CD4-positive, alpha-beta T cell treated with Interleukin-1 beta for 1 hour (primary cell): Measurements from ENCODE around the gene ABCA8.
"Not testable (repeated sequence)": the region's sequence is repeated elsewhere in the genome, so short reads cannot be mapped to it uniquely, and the experiment has no call there.

ENCODE experiments used
- DNase-seq, 2 donors: peaks; one replicate each; pipeline ENCODE4 v3.0.0-alpha.2; 2020 to 2022

Gene ABCA8, protein sequence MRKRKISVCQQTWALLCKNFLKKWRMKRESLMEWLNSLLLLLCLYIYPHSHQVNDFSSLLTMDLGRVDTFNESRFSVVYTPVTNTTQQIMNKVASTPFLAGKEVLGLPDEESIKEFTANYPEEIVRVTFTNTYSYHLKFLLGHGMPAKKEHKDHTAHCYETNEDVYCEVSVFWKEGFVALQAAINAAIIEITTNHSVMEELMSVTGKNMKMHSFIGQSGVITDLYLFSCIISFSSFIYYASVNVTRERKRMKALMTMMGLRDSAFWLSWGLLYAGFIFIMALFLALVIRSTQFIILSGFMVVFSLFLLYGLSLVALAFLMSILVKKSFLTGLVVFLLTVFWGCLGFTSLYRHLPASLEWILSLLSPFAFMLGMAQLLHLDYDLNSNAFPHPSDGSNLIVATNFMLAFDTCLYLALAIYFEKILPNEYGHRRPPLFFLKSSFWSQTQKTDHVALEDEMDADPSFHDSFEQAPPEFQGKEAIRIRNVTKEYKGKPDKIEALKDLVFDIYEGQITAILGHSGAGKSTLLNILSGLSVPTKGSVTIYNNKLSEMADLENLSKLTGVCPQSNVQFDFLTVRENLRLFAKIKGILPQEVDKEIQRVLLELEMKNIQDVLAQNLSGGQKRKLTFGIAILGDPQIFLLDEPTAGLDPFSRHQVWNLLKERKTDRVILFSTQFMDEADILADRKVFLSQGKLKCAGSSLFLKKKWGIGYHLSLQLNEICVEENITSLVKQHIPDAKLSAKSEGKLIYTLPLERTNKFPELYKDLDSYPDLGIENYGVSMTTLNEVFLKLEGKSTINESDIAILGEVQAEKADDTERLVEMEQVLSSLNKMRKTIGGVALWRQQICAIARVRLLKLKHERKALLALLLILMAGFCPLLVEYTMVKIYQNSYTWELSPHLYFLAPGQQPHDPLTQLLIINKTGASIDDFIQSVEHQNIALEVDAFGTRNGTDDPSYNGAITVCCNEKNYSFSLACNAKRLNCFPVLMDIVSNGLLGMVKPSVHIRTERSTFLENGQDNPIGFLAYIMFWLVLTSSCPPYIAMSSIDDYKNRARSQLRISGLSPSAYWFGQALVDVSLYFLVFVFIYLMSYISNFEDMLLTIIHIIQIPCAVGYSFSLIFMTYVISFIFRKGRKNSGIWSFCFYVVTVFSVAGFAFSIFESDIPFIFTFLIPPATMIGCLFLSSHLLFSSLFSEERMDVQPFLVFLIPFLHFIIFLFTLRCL (N-terminal part only)

DNA sequence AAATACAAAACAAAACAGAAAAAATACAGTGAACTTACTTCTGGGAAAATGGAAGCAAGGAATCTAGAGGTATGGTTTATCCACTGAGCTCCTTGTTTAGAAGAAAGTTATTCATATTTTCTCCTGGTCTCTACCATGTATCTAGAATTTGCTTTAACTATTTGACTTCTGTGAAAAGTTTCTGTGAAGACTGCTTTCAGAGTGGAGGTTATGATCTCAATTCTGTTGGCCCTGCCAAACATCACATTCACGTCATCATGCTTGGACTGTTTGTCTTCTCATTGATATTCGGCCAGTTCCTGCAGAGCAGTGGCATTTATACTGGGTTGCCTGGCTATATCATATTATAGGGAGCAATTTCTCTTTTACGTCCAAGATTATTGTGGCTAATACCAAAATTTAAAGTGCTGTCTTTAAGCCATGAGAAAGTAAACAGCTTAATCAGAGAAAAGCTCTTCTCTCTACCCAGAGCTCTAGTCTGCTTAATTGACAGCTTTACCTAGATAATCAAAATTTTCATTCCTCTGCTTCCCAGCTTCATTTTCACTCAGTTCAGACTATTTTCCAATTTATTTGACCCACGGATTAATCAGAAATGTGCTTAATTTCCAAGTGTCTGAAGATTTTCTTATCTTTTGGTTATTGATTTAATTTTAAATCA is at the start of gene ABCA8:
TSS of gene ABCA8 (minus strand) at position 212 of the 661 bp plus-strand sequence. CDS start 13,358 bp downstream, outside the sequence.
- DNase-seq, result no peak

DNA sequence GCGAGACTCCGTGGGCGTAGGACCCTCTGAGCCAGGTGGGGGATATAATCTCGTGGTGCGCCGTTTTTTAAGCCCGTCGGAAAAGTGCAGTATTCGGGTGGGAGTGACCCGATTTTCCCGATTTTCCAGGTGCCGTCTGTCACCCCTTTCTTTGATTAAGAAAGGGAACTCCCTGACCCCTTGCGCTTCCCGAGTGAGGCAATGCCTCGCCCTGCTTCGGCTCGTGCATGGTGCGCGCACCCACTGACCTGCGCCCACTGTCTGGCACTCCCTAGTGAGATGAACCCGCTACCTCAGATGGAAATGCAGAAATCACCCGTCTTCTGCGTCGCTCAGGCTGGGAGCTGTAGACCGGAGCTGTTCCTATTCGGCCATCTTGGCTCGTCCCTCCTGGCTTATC is 49.6 kb upstream of the ABCA8 start:
- not testable (repeated sequence) for DNase-seq

DNA sequence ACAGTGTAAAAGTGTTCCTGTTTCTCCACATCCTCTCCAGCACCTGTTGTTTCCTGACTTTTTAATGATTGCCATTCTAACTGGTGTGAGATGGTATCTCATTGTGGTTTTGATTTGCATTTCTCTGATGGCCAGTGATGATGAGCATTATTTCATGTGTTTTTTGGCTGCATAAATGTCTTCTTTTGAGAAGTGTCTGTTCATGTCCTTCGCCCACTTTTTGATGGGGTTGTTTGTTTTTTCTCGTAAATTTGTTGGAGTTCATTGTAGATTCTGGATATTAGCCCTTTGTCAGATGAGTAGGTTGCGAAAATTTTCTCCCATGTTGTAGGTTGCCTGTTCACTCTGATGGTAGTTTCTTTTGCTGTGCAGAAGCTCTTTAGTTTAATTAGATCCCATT is 44.6 kb upstream of the ABCA8 start:
- not testable (repeated sequence) for DNase-seq

DNA sequence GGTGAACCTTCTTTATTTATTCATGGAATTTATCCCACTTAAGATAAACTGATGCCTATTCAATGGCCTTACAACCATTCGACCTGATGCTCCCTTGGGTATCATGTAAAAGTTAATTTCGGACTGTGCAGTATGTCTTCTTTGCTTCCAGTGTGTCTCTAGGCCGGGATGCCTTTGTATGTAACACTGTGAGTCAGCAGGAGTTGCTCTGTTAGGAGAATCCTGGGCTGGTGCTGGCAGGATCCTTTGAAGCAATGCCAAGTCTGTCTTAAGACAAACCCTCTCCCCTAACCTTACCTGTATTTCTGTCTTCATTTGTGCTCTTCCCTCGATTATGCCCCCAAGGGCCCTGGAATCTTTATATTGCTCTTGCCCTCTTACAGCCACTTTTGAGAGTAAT is 37.9 kb upstream of the ABCA8 start:
- DNase-seq, result no peak

DNA sequence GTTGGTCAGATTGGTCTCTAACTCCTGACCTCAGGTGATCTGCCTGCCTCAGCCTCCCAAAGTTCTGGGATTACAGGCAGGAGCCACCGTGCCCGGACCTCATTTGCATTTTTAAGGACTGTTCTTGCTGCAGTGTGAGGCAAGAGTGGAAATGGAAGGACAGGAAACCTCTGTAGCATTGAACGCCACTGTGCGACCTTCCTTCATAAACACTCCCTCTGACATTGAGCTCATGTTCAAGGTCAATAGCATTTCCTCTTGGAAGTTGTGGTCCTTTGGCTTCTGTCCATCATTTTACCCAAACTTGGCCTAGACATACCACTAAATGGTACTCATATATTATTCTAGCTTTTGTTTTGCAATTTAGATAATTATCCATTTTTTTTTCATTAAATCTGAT is 32.8 kb upstream of the ABCA8 start:
- DNase-seq, result no peak

DNA sequence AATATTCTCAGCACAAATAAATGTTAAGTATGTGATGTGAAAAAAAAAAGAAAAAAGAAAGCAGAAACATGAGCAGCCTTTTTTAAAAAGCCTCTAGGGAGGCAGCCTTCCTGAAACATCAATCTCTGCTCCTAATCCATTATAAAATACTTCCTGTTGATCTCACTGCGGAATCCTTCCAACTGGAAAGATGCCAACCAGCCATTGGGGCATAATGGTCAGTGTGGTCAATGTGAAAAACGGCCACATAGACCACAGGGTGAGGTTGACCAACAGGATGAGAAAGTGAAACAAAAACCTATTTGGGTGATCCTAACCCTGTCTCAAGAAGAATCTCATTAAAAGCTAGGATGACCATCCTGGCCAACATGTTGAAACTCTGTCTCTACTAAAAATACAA is 26.1 kb upstream of the ABCA8 start:
- no peak for DNase-seq

DNA sequence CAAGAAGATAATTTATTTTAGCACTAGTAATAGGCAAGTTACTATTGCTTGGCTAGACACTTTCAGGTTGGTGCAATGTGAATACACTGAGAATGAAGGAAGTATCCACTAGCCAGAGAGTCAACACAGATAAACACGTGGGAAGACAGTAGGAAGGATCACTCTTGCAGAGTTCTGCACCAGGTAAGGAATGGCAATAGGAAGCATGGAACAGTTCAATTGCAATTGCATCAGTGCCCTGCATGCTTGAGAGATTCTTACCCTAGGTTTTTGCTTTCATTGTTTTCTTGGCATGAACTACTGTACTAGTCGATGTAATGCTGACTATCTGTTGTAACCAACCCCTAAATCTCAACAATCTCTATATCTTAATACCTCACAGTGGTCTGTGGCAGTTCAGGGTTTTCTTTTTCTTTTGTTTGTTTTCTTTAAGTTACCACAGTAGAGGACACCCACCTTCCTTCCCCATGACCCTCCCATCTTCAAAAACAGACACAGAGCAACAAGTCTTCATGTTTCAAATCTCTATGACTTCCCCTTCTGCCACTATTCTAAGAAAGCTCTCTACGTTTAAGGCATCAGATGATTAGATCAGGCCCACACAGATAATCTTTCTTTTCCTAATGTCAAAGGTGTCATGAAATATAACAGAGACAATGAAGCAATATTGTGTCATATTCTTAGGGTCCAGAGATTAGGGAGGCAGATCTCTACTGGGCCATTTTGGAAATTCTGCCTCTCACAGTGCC is 18.1 kb upstream of the ABCA8 start:
- DNase-seq, result no peak

DNA sequence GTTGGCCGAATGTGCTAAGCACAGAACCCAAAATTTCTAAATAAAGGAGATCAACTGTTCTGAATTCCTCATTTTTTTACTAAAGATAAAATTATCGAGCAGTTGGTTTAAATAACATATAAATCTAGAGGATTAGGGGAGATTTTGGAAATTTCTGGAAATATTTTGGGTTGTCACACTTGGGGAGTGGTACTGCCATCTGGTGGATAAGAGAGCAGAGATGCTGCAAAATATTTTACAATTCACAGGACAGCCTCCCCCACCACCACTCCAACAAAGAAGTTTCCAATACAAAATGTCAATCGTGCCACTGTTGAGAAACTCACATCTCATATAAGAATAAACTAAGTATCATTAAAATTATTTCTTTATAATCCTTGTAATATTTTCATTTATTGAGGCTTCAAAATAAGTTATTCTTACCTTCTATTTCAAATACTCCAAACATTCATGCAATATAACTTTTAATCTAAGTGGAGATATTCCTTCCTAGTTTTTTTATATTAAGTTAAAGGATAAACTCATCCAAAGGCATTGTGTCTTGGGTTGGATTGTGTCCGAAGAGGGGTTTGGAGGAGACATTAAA is 17.0 kb upstream of the ABCA8 start:
- DNase-seq, result no peak

DNA sequence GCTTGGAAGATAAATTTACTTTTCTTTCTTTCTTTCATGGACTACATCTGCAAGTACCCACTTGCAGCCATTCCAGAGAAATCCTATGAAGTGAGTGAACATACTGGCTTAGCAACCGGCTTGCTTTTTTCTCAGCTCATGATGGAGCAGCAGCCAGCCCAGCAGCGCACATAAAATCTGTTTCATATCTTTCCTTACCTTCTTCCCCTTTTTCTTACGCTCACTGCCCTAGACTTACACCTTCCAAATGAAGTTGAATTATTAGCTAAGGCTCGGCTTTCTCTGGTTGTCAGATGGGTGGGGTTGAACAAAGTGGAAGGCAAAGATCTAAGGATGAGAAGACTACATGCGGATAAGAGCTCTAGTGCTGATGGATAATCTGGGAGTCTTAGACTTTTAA is 13.9 kb upstream of the ABCA8 start:
- DNase-seq, result no peak

DNA sequence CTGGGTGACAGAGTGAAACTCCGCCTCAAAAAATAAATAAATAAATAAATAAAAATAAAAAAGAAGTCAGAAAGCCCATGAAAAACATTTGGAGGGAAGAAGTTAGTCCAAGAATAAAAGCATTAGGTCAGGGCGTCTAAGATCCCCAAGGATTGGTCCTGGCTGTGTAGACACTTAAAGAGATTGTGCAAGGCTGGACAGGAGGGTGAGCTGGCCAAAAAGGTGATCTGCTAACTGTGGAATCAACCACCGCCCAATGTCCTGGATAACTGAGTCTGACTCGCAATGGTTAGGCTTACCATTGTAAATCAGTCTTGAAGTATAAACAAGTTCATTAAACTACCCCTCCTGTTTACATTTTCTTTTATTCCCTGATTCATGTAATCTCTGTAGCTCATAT is 8.8 kb upstream of the ABCA8 start:
- DNase-seq, result no peak

DNA sequence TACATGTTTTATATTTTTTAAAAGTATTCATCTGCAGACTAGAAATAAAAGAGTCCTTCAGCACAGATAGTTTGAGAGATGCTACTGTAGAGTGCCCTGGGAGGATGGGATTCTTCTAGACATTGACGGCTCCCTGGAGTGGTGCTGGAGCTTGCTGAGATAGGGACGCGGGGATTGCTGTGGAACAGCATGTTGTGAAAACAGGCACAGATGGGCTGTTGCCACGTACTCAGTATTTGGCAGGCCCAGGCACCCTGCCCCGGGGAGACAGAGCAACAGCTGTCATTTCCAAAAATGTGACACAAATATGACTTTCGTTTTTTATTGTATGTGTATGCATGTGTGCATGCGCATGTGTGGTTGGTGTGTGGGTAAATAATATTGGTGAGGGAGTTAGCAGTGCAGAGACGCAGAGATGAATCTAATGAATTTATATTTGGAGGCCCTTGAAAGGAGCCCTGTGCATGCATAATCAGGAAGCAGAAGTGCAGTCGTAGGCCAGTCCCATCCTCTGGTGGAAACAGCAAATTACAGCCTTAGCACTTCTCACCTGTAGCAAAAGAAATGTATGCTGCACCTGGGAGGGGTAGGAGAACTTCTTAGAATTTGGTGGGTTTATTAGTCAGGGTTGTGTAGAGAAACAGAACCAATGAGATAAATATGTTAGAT is 6.2 kb upstream of the ABCA8 start:
- DNase-seq, result no peak

DNA sequence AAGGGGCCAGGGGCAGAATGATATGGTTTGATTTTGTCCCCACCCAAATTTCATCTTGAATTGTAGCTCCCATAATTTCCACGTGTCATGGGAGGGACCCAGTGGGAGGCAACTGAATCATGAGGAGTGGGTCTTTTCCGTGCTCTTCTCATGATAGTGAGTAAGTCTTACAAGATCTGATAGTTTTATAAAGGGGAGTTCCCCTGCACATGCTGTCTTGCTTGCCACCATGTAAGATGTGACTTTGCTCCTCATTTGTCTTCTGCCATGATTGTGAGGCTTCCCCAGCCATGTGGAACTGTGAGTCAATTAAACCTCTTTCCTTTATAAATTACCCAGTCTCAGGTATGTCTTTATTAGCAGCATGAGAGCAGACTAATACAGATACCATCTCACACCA is 3.9 kb upstream of the ABCA8 start:
- DNase-seq, result not testable (repeated sequence)

DNA sequence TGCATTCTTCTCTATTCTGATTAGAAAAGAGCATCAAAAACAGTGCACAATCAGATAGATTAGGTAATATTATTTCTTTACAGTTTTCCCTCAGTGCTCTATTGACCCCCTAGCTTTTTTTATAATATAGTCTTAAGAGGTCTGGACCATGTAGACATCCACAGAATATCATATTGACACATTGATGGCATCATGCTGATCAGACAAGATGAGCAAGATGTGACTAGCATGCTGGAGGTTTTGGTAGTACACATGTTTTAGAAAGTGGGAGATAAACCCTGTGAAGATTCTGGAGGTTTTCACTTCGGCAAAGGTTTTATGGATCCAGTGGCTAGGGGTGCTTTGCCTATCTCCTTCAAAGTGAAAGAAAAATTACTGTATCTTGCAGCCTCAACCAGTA is 2.8 kb upstream of the ABCA8 start:
- DNase-seq, result no peak

DNA sequence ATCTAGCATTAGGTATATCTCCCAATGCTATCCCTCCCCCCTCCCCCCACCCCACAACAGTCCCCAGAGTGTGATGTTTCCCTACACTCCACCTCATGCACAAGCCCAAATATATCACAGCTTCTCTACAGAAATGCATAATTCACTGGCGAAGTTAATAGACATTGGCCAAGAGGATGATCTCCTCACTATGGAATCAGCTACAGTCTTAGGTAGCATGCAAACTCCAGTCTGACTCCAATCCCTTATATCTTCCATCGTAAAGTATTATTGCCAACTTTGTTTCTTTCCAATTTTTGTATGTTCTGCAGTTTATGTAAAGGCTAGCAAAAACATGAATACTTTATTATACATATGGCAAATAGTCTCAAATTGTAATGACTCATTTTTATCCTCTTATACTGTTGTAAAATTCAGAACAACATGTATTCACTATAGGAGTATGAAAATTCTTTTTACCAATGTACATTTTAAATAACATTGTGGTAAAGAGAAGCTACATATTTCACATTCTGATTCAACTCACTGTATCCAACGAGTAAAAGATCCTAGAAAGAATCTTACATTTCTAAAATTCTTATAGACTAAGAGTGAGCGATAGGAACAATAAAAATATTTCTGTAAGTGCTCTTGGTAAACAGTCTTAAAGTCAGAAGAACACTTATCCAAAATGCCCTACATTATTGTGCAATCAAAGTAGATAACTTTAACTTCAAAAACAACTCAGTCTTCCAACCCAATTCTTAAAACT is 871 bp downstream of the ABCA8 start:
- no peak for DNase-seq

DNA sequence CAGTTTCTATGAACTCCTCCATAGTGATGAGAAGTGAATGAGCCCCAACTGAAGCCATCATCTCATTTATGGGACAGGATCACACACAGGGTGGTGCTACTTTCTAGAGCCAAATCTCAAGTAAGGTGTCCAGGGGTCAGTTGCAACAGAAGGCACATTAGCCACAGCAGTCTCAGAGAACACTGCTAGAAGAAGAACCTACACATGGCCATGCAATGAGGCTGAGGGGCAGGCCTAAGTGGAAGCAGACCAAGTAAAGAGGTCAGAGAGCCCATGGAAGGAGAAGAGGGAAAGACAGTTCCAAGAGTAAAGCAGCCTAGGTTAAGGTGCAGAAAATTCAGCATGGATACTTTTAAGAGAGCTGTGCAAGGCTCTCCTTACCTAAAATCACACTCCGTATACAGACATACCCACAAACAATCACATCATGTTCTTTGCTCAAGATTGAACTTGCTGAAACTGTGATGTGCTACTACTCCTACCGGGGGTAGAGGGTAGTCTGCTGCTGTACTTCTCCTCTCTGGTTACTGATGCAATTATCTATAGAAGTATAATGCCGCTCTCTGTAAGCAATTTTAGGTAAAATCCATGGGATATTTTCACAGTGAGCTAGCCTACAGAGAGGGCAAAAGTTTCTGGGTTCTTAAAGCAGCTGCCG is 1.7 kb downstream of the ABCA8 start:
- DNase-seq, result no peak

DNA sequence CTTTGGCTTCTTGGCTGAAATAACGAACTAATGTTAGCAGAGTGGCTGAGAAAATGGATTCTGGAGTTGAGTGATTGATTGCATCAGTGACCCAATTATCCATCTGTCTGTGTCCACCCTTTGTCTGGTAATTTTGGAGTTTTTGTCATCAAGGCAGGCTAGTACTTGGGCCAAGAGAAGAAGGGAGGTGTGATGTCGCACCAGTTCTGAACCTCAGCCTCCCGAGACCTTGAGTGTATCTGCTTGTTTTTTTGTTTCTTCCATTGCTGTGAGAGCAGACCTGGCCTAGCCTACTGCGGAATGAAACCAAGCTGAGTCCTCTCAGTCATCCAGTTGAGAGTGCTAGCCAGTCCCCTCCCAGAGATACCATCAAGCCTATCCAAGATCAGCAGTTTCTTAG is 4.5 kb downstream of the ABCA8 start:
- no peak for DNase-seq

DNA sequence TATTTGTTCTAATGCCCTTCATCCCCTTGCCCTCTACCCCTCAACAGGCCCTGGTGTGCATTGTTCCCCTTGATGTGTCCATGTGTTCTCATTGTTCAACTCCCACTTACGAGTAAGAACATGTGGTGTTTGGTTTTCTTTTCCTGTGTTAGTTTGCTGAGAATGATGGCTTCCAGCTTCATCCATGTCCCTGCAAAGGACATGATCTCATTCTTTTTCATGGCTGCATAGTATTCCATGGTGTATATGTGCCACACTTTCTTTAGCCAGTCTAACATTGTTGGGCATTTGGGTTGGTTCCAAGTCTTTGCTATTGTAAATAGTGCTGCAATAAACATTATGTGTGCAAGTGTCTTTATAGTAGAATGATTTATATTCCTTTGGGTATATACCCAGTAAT is 7.3 kb downstream of the ABCA8 start:
- not testable (repeated sequence) for DNase-seq

DNA sequence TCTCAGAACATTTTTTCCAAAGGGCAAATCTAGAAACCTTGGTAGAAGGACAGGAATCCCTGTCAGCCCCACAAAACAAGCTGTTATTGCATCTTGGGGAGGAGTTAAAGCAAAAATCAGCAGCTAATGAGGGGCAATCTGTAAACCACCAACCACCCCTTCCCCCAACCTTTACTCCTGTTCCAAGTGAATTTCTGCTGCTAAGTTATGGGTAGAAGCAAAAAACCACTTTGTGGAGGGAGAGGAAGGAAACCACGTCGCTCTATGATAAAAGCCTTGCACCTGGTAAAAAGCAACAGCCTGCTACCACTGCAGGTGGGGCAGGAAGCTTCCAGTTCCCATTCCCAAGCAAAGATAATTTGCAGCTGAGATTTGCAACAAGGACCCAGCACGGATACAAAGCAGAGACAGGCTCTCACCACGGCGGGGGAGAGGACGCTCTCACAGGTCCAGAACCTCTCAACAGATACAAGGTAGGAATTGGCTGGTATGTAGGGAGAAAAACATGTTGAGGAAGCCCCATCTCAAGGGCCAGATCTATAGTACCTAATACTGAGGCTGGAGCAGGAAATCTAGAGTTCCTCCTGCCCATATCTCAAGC is 10.7 kb downstream of the ABCA8 start:
- no peak for DNase-seq

DNA sequence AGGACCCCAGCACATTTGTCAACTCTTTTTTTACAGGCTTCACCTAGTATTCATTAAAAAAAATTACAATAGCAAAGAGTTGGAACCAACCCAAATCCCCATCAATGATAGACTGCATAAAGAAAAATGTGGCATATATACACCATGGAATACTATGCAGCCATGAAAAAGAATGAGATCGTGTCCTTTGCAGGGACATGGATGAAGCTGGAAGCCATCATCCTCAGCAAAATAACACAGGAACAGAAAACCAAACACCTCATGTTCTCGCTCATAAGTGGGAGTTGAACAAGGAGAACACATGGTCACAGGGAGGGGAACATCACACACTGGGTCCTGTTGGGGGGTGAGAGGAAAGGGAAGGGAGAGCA is 11.4 kb downstream of the ABCA8 start:
- DNase-seq, result not testable (repeated sequence)
